ENCODE results near the gene RTN1.

DNA sequence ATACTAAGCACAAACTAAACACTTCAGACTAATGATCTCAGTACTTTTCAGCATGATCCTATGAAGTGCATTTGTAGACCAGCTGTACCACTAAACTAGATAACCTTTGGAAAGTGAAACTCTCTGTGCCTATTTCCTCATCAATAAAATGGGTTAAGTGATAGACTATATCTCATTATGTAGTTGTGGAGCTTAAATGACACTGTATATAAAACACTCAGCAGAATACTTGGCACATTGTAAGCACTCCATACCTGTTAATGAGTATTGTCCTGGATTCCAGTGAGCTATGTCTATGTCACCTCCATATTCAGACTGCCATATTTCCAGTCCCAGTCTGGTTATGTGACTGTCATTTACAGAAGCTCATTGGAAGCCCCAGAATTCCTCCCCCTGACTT, 44.4 kb downstream of the RTN1 start:
- TF ChIP-seq, protein P1, sequence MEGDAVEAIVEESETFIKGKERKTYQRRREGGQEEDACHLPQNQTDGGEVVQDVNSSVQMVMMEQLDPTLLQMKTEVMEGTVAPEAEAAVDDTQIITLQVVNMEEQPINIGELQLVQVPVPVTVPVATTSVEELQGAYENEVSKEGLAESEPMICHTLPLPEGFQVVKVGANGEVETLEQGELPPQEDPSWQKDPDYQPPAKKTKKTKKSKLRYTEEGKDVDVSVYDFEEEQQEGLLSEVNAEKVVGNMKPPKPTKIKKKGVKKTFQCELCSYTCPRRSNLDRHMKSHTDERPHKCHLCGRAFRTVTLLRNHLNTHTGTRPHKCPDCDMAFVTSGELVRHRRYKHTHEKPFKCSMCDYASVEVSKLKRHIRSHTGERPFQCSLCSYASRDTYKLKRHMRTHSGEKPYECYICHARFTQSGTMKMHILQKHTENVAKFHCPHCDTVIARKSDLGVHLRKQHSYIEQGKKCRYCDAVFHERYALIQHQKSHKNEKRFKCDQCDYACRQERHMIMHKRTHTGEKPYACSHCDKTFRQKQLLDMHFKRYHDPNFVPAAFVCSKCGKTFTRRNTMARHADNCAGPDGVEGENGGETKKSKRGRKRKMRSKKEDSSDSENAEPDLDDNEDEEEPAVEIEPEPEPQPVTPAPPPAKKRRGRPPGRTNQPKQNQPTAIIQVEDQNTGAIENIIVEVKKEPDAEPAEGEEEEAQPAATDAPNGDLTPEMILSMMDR (IDR thresholded peaks at IDR 0.05; ENCODE audit: poor library complexity) = no peak
- no peak for TF ChIP-seq EZH2phosphoT487 (IDR thresholded peaks at IDR 0.05; ENCODE audit: low read depth, severe bottlenecking, unreplicated experiment)
- no peak for TF ChIP-seq EZH2 (IDR thresholded peaks at IDR 0.05; ENCODE audit: borderline replicate concordance)
